OCI-LY1 (cell line): ENCODE measurements around the gene FBLN2.

Experiments used
- H2AFZ ChIP-seq: fragments of 200-600 bp; sonication (generic), shearing (Covaris generic); 2 replicates; pipeline ENCODE4 v1.6.0; 2014; ENCODE audit warnings: antibody characterized with exemption, mild to moderate bottlenecking, low read length
- H3F3A ChIP-seq: fragments of 200-600 bp; sonication (generic), shearing (Covaris generic); 2 replicates; pipeline ENCODE4 v1.6.0; 2014; ENCODE audit warnings: mild to moderate bottlenecking, antibody characterized with exemption, low read length, moderate library complexity; ENCODE audit not compliant: insufficient read depth
- H3K27ac ChIP-seq: fragments of 200-600 bp; sonication (generic); 2 replicates; pipeline ENCODE4 v1.5.1; 2014; ENCODE audit warnings: low read length, mixed run types, mild to moderate bottlenecking, low read depth; ENCODE audit not compliant: poor library complexity, severe bottlenecking
- H3K27me3 ChIP-seq: fragments of 200-600 bp; sonication (generic); 2 replicates; pipeline ENCODE4 v1.6.0; 2014; ENCODE audit warnings: antibody characterized with exemption, mild to moderate bottlenecking, low read length, moderate library complexity; ENCODE audit not compliant: insufficient read depth
- H3K36me3 ChIP-seq: fragments of 200-600 bp; sonication (generic); 2 replicates; pipeline ENCODE4 v1.6.1; 2014; ENCODE audit warnings: mild to moderate bottlenecking, antibody characterized with exemption, low read length, moderate library complexity, mixed read lengths; ENCODE audit not compliant: insufficient read depth
- H3K4me1 ChIP-seq: fragments of 200-600 bp; sonication (generic); 2 replicates; pipeline ENCODE4 v1.5.1; 2014; ENCODE audit warnings: mild to moderate bottlenecking, low read length, moderate library complexity; ENCODE audit not compliant: insufficient read depth, severe bottlenecking
- H3K4me2 ChIP-seq: fragments of 200-600 bp; sonication (generic), shearing (Covaris generic); 2 replicates; pipeline ENCODE4 v1.6.1; 2014; ENCODE audit warnings: low read length
- H3K4me3 ChIP-seq: fragments of 200-600 bp; sonication (generic); 2 replicates; pipeline ENCODE4 v1.5.1; 2014; ENCODE audit warnings: low read length, low read depth, mild to moderate bottlenecking, mixed read lengths; ENCODE audit not compliant: poor library complexity, severe bottlenecking
- H3K79me2 ChIP-seq: fragments of 200-600 bp; shearing (Covaris generic); 2 replicates; pipeline ENCODE4 v1.6.1; 2016; ENCODE audit warnings: mixed run types, low read length, mixed read lengths; ENCODE audit not compliant: insufficient read depth
- H3K9ac ChIP-seq: fragments of 200-600 bp; sonication (generic), shearing (Covaris generic); 2 replicates; pipeline ENCODE4 v1.6.1; 2014; ENCODE audit warnings: mild to moderate bottlenecking, low read length, mixed read lengths
- H3K9me2 ChIP-seq: fragments of 200-600 bp; sonication (generic), shearing (Covaris generic); 2 replicates; pipeline ENCODE4 v1.6.1; 2014; ENCODE audit warnings: low read depth, mild to moderate bottlenecking, low read length, mixed read lengths
- H3K9me3 ChIP-seq: fragments of 200-600 bp; shearing (Covaris generic); 2 replicates; pipeline ENCODE4 v1.6.1; 2014; ENCODE audit warnings: low read length, mixed read lengths
- H4K20me1 ChIP-seq: fragments of 200-600 bp; sonication (generic), shearing (Covaris generic); 2 replicates; pipeline ENCODE4 v1.6.0; 2016; ENCODE audit warnings: mild to moderate bottlenecking, low read length; ENCODE audit not compliant: insufficient read depth
- EZH2 ChIP-seq: fragments of 200-600 bp; sonication (generic), shearing (Covaris generic); IDR thresholded peaks from 2 replicates; pipeline ENCODE4 v1.8.0; 2017; ENCODE audit warnings: borderline replicate concordance, mixed run types, mild to moderate bottlenecking, antibody characterized with exemption, low read length, moderate library complexity, mixed read lengths
- TF ChIP-seq, protein P1 (sequence below): fragments of 200-600 bp; sonication (generic), shearing (Covaris generic); IDR thresholded peaks from 2 replicates; pipeline ENCODE4 v1.5.1; 2017; ENCODE audit warnings: mild to moderate bottlenecking, antibody characterized with exemption, low read length, moderate library complexity, mixed read lengths

The FBLN2 gene

DNA sequence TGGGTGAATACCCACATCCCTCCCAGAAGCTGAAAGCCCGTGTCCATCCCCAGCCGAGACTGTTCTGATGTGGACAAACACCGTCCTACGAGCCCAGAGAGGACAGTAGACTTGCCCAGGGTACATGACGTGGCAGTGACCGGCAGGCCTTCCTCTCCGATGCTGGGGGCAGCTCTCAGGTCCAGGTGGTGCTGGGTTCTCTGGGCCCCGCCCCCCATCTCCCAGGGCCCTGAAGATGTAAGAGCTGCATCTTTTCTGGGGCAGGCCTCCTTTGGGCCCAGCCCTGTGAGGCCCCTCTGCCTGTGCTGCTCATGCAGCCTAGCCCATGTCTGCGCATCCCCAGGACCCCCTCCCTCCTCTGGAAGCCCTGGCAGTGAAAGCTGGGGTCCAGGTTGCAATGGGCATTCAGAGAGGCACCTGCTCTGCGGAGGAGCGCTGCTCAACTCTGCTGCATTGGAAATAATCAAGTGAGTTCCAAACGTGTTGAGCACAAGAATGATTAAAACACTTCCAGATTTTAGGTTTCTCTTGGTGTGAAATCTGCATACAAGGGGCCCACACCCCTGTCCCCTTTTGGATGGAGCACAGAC, 71.9 kb downstream of the FBLN2 start:
- H3K9me3 ChIP-seq, result no peaks in the 10 kb centered on the region
- no peak overlapping the region for H3K27ac ChIP-seq
- no peak overlapping the region for H3K4me3 ChIP-seq
- H3K9me2 ChIP-seq, result no peaks in the 10 kb centered on the region
- no peaks in the 10 kb centered on the region for H3K36me3 ChIP-seq
- TF ChIP-seq, protein P1, sequence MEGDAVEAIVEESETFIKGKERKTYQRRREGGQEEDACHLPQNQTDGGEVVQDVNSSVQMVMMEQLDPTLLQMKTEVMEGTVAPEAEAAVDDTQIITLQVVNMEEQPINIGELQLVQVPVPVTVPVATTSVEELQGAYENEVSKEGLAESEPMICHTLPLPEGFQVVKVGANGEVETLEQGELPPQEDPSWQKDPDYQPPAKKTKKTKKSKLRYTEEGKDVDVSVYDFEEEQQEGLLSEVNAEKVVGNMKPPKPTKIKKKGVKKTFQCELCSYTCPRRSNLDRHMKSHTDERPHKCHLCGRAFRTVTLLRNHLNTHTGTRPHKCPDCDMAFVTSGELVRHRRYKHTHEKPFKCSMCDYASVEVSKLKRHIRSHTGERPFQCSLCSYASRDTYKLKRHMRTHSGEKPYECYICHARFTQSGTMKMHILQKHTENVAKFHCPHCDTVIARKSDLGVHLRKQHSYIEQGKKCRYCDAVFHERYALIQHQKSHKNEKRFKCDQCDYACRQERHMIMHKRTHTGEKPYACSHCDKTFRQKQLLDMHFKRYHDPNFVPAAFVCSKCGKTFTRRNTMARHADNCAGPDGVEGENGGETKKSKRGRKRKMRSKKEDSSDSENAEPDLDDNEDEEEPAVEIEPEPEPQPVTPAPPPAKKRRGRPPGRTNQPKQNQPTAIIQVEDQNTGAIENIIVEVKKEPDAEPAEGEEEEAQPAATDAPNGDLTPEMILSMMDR, result no peak
- TF ChIP-seq EZH2, result no peak
- H3K9ac ChIP-seq, result no peak overlapping the region
- no peaks in the 10 kb centered on the region for H3K79me2 ChIP-seq
- H3K4me2 ChIP-seq, result no peak overlapping the region
- H4K20me1 ChIP-seq, result no peaks in the 10 kb centered on the region
- H3F3A ChIP-seq, result no peaks in the 10 kb centered on the region
- H3K4me1 ChIP-seq, result no peaks in the 10 kb centered on the region
- no peaks in the 10 kb centered on the region for H3K27me3 ChIP-seq
- H2AFZ ChIP-seq, result no peak overlapping the region

DNA sequence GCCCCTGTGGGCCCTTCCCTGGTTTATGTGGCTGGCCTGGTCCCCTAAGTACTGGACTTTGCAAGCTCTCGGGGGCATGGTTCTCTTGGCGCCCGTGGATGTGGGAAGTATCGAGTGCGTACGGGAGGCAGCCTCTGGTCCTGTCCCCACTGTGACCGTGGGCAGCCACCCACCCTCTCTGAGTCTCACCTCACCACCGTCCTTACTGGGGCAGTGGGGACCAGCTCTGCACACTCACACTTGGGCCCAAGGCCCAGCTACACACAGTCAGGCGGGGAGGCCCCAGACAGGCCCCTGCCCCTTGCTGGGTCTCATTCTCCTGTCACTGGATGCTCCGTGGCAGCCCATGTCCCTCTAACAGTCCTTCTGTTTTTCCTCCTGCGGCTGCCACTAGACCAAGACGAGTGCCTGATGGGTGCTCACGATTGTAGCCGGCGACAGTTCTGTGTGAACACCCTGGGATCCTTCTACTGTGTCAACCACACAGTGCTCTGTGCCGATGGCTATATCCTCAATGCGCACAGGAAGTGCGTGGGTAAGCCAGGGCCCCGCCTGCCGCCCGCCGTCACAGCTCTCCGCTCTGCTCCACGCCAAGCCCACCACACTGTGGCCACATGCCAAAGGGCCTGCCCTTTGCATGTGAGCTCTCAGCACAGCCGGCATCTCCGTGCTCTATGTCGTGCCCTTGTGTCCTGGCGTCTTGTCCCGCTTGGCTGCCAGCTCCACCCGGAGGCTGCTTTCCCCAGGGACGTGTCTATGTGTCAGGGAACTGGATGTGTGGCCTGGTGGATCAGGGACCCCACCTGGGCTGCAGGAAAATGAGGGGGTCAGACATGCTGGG, 72.7 kb downstream of the FBLN2 start:
- no peak overlapping the region for H3K4me2 ChIP-seq
- H3K4me3 ChIP-seq, result no peak overlapping the region
- H3K27me3 ChIP-seq, result no peaks in the 10 kb centered on the region
- H2AFZ ChIP-seq, result no peak overlapping the region
- H3K4me1 ChIP-seq, result no peaks in the 10 kb centered on the region
- no peaks in the 10 kb centered on the region for H3K36me3 ChIP-seq
- H3K27ac ChIP-seq, result no peak overlapping the region
- H3K9me3 ChIP-seq, result no peaks in the 10 kb centered on the region
- no peaks in the 10 kb centered on the region for H3K79me2 ChIP-seq
- no peaks in the 10 kb centered on the region for H4K20me1 ChIP-seq
- H3K9me2 ChIP-seq, result no peaks in the 10 kb centered on the region
- TF ChIP-seq EZH2, result no peak
- TF ChIP-seq, protein P1, result no peak
- no peak overlapping the region for H3K9ac ChIP-seq
- H3F3A ChIP-seq, result no peaks in the 10 kb centered on the region

DNA sequence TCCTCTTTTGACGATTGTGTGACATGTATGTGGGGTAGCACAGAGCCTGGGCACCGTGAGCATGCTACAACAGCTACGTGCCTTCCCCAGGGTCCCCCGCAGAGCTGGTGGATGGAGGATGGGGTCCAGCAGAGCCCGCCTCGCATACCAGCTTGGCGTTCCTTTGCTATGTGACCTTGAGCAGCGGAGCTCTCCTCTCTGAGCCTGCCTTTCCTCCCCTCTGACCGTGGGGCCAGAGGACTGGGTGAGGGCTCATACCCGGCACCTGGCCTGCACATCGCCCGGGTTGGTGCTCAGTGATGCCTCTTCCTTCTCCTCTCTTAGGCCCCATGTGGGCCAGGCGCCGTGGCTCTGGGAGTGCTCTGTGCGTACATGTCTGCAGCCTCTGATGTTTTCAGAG, 73.4 kb downstream of the FBLN2 start:
- Histone ChIP-seq H3K9me3 (no peaks in the 10 kb centered on the region), H3K9ac (no peak overlapping the region), H3F3A (no peaks in the 10 kb centered on the region), H2AFZ (no peak overlapping the region), H4K20me1 (no peaks in the 10 kb centered on the region), H3K4me3 (no peak overlapping the region), H3K27ac (no peak overlapping the region), H3K4me1 (no peaks in the 10 kb centered on the region), H3K79me2 (no peaks in the 10 kb centered on the region), H3K9me2 (no peaks in the 10 kb centered on the region), H3K36me3 (no peaks in the 10 kb centered on the region), H3K27me3 (no peaks in the 10 kb centered on the region), H3K4me2 (no peak overlapping the region)
- no peak for TF ChIP-seq EZH2
- TF ChIP-seq, protein P1, result no peak
